SW480 (cell line): ENCODE results near the gene ANK3.
"Not testable (repeated sequence)": the region's sequence is repeated elsewhere in the genome, so short reads cannot be mapped to it uniquely, and the experiment has no call there.

Experiments used
- DNase-seq: peaks from one replicate; pipeline ENCODE4 v3.0.0-alpha.2; 2016; ENCODE audit warnings: low spot score

The ANK3 gene

DNA sequence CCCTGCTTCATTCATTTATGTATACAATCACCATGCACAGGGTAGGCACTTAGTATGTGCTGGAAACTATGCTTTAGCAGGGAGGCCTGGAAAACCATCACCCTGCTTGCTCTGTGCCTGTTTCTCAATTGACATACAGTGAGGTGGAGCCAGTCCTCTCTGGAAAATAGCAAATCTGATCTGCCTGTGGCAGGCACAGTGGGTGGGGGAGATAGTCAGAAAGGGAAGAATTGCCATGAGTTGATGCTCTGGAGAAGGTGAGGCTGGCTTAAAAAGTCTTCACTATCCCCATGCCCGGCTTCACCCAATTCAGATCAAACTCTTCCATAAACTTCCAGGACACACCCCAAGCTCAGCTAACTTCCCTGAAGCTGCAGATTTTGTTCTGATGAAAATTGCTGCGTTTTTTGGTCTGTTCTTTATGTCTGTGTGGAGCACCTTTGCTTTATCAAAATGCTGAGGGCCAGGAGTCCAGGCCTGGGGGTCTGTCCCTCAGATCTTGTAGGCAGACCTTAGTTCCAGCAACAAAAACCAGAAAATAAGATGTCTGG lies 84.8 kb downstream of the ANK3 start:
- no peak for DNase-seq

GRCh38 chr10:60303778-60304177 lies 85.9 kb downstream of the ANK3 start:
- no peak for DNase-seq

DNA sequence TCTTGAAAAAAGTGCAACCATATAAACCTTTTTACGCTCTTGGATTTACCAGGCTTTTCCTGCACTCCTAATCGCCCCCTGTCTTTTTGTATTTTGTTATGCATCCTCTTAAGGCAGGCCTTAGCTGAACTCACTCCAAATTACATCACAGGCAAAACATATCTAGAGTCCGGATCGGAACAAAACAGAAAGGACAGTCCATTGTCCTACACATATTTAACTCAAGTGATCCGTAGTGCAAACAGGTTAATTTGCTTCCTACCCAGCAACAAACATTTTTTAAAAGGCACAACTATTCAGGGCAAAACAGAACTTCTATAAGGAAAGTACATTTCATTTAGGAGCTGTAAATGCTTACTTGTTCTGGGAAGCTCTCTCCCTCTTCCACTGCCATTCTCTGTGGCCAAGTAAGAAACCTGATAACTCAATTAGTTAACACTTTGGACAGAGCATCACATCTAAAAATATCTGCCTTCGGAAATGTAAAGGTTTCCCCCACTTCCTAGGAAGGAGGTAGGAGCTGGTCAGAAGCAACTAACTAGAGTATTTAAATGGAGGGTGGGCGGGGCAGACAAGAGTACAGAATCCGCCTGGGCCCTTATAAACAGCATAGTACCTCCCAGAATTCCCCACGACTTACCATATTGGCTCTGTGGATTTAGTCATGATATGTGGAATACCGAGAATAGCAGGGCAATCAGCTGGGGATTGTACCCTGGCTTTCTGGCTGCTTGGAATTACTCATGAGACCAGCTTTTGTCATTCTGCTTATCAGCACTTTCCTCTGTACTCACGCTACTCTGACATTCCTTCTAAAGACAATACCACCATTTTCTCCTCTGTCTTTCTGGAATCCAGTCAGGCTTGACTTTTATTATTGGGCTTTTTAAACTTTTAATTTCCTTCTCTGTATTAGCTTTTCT lies 89.5 kb downstream of the ANK3 start:
- no peak for DNase-seq

DNA sequence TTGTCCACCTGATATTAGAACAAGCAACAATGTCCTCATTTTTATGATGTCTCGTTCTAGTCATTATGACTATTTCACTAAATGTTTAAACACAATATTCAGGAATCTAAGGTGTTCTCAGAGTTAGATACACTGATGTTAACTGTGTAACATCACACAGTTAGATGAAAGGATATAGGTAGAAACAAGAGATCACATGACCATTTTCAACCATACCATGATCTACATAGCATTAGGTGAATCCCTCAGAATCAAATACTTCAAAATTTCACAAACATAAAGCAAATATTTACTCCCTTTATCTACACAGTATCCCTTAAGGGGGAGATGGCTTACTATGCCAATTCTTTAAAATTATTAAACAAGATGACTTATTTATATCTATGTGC lies 90.3 kb downstream of the ANK3 start:
- no peak for DNase-seq

- no peak for DNase-seq
Measured at GRCh38 chr10:60298408-60299389, 91.0 kb downstream of the ANK3 start.

- no peak for DNase-seq
Measured at GRCh38 chr10:60296073-60296472, 93.6 kb downstream of the ANK3 start.

GRCh38 chr10:60295028-60295937 lies 94.4 kb downstream of the ANK3 start:
- no peak for DNase-seq

GRCh38 chr10:60293581-60294175 lies 96.0 kb downstream of the ANK3 start:
- no peak for DNase-seq

GRCh38 chr10:60292998-60293397 lies 96.7 kb downstream of the ANK3 start:
- no peak for DNase-seq

- DNase-seq = not testable (repeated sequence)
Measured at GRCh38 chr10:60292536-60292935, 97.1 kb downstream of the ANK3 start.

- DNase-seq = no peak
Measured at GRCh38 chr10:60291344-60291930, 98.2 kb downstream of the ANK3 start.

GRCh38 chr10:60290558-60290957 lies 99.1 kb downstream of the ANK3 start:
- DNase-seq = no peak

DNA sequence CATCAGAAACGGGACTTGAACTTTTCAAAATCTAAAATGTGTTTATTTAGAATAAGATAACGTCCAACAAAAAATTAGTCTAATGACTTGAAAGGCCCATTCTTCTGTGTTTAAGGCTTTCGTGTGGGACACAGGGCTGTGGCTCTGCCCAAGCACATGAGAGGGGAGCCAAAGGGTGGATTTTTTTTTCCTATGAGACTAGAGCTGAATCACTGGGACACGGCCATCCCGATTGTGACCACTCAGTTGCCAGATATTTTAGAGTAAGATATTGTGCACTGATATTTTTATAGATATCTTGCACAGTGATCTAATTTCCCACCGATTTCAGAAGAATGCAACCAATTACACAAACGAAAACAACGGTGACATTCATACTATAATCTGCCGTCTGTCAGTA lies 99.9 kb downstream of the ANK3 start:
- no peak for DNase-seq

- no peak for DNase-seq
Measured at GRCh38 chr10:60288256-60288655, 101.4 kb downstream of the ANK3 start.

DNA sequence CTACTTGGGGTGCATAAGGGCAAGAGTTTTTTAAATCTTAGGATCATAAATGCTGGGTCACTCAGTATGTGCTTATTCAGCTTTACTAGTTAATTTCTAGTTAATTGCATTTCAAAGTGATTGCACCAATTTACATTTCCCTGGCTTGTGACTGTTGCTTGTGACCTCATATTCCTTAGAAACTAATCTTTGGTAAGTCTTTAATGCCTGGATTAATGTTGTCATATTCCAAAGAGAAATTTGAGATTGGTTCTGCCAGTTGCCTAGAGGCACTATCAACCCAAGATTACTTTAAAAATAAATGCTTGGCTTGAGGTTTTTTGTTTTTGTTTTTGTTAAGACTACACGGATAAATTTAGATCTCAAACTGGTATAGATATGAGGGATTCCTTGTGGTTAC lies 103.1 kb downstream of the ANK3 start:
- DNase-seq = no peak

GRCh38 chr10:60283397-60283796 lies 106.3 kb downstream of the ANK3 start:
- no peak for DNase-seq

- no peak for DNase-seq
Measured at GRCh38 chr10:60282771-60283353, 106.8 kb downstream of the ANK3 start.

DNA sequence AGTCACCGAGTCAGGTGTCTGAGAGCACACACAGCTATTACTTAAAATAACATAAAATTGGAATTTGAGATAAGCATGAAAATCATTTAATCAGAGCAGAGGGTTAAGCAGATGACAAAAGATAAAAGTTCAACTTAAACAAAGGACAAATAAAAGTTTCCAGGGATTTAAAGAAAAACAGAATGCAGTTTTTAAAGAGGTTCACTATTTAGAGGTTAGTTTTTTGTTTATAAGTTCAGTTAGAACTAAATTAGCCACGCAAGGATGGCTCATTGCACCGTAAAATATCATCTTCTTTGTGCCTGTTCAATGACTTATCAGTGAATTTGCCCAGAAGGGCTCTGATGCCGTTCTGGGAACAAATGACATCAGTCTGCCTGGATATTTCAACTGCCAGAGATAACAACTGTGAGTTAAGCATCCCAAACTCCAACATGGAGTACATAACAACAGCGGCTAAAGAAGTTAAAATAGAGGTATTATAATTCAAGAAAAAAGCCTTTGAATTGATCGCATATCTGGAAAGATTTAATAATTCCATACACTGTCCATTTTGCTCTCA lies 107.8 kb downstream of the ANK3 start:
- no peak for DNase-seq

- DNase-seq = no peak
Measured at GRCh38 chr10:60281331-60281730, 108.3 kb downstream of the ANK3 start.

DNA sequence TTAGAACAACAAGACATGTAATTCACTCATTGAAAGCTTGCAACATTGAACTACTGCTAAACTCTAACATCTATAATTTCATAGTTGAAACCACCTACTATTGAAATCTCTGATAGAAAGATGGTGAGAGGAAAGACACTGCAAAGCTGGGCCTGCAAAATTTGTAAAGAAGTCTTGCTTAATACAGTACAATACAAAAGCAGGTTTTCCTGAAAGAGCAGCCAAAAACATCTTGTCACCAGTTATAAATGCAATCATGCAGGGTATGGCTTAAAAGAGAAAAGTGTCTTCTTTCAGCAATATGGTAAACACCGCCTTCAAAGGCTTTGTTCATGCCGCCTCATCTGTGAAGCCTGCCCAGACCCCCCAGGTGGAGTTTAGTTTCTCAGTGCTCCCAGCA lies 109.2 kb downstream of the ANK3 start:
- no peak for DNase-seq
